Stimulated activated naive CD8-positive, alpha-beta T cell treated with anti-CD3 and anti-CD28 coated beads, Interleukin-15, Interleukin-2, amounts not matched to agents 100 U/mL and 50 U/mL, for 24 hours (primary cell): ENCODE results near the gene ST14.
A peak's percentile ranks its signal among the peaks of the same experiment; 100 is the strongest.

Experiments used
- ATAC-seq: fragments of 150-1000 bp; cut with Tn5 transposase; one replicate; pipeline ENCODE4 v1.10.0; 2021
- DNase-seq: peaks from one replicate; pipeline ENCODE4 v3.0.0; 2021

The ST14 gene

GRCh38 chr11:130159657-130160497 is at the start of gene ST14:
ST14 (plus strand) TSS chr11:130159782; CDS start chr11:130159980, 198 bp downstream.
- DNase-seq (no peak), ATAC-seq (peak; percentile 11)

- ATAC-seq: no peak
- no peak for DNase-seq
These were observed 49.1 kb upstream of the ST14 start for GRCh38 chr11:130110339-130111108.

- ATAC-seq: no peak
These were observed 47.3 kb upstream of the ST14 start for GRCh38 chr11:130112071-130112830.

GRCh38 chr11:130114281-130114680 is 45.3 kb upstream of the ST14 start:
- DNase-seq (no peak), ATAC-seq (no peak)

More at GRCh38 chr11:130112071-130112830, 47.3 kb upstream of the ST14 start:
- no peak for DNase-seq

GRCh38 chr11:130114726-130115125 is 44.9 kb upstream of the ST14 start:
- ATAC-seq: no peak
- DNase-seq: no peak

- no peak for DNase-seq
These were observed 44.4 kb upstream of the ST14 start for GRCh38 chr11:130115218-130115617.

GRCh38 chr11:130118165-130118564 is 41.4 kb upstream of the ST14 start:
- ATAC-seq: no peak

More at GRCh38 chr11:130115218-130115617, 44.4 kb upstream of the ST14 start:
- no peak for ATAC-seq

GRCh38 chr11:130118636-130119387 is 40.8 kb upstream of the ST14 start:
- ATAC-seq (peak; percentile 88), DNase-seq (peak; percentile 60)

More at GRCh38 chr11:130118165-130118564, 41.4 kb upstream of the ST14 start:
- DNase-seq: no peak

GRCh38 chr11:130120045-130120444 is 39.5 kb upstream of the ST14 start:
- DNase-seq (no peak), ATAC-seq (no peak)

- peak; percentile 35 for DNase-seq
- ATAC-seq: peak; percentile 78
These were observed 38.1 kb upstream of the ST14 start for GRCh38 chr11:130121445-130121978.

- peak; percentile 27 for DNase-seq
- ATAC-seq: peak; percentile 50
These were observed 37.4 kb upstream of the ST14 start for GRCh38 chr11:130122141-130122575.

- ATAC-seq (no peak), DNase-seq (no peak)
These were observed 36.1 kb upstream of the ST14 start for GRCh38 chr11:130123414-130124040.

GRCh38 chr11:130124096-130124495 is 35.5 kb upstream of the ST14 start:
- ATAC-seq (no peak), DNase-seq (no peak)

- DNase-seq: no peak
These were observed 33.9 kb upstream of the ST14 start for GRCh38 chr11:130125638-130126037.

GRCh38 chr11:130126516-130126915 is 33.1 kb upstream of the ST14 start:
- ATAC-seq (no peak), DNase-seq (no peak)

More at GRCh38 chr11:130125638-130126037, 33.9 kb upstream of the ST14 start:
- no peak for ATAC-seq

- no peak for DNase-seq
- no peak for ATAC-seq
These were observed 32.1 kb upstream of the ST14 start for GRCh38 chr11:130127509-130127908.

- ATAC-seq (no peak), DNase-seq (no peak)
These were observed 31.0 kb upstream of the ST14 start for GRCh38 chr11:130128626-130129025.

GRCh38 chr11:130129922-130130321 is 29.7 kb upstream of the ST14 start:
- no peak for DNase-seq
- ATAC-seq: no peak

GRCh38 chr11:130131961-130132850 is 27.4 kb upstream of the ST14 start:
- DNase-seq (peak; percentile 42), ATAC-seq (peak; percentile 57)

GRCh38 chr11:130133716-130134115 is 25.9 kb upstream of the ST14 start:
- ATAC-seq (no peak), DNase-seq (no peak)
